Transverse colon (tissue), 4 donors: ENCODE data around the gene BBS1.

Experiments used
- EP300 ChIP-seq: sonication (generic); formaldehyde crosslinking; IDR thresholded peaks from one replicate; pipeline ENCODE4 v1.6.1; 2017; ENCODE audit warnings: antibody characterized with exemption, low read depth
- POLR2A ChIP-seq: fragments of 450-650 bp; IDR thresholded peaks from one replicate; pipeline ENCODE4 v1.6.1; 2016; ENCODE audit warnings: antibody characterized with exemption, mild to moderate bottlenecking, moderate library complexity
- POLR2AphosphoS5 ChIP-seq, 3 donors: sonication (generic); formaldehyde crosslinking; IDR thresholded peaks; one replicate each; pipeline ENCODE4 v1.6.1; 2016; ENCODE audit warnings: antibody characterized with exemption in 3 of 3
- TF ChIP-seq, protein P1 (sequence below), 5 experiments: fragments of 200-600 bp in 3 of 5; fragments of 450-650 bp in 2 of 5; sonication (generic) in 3 of 5; IDR thresholded peaks; 1 replicate in 2 of 5; 2 replicates in 3 of 5; pipeline ENCODE4 v1.5.1; 2016 to 2017; ENCODE audit warnings: antibody characterized with exemption in 5 of 5, inconsistent platforms in 3 of 5, mild to moderate bottlenecking in 2 of 5, moderate library complexity in 1 of 5

DNA sequence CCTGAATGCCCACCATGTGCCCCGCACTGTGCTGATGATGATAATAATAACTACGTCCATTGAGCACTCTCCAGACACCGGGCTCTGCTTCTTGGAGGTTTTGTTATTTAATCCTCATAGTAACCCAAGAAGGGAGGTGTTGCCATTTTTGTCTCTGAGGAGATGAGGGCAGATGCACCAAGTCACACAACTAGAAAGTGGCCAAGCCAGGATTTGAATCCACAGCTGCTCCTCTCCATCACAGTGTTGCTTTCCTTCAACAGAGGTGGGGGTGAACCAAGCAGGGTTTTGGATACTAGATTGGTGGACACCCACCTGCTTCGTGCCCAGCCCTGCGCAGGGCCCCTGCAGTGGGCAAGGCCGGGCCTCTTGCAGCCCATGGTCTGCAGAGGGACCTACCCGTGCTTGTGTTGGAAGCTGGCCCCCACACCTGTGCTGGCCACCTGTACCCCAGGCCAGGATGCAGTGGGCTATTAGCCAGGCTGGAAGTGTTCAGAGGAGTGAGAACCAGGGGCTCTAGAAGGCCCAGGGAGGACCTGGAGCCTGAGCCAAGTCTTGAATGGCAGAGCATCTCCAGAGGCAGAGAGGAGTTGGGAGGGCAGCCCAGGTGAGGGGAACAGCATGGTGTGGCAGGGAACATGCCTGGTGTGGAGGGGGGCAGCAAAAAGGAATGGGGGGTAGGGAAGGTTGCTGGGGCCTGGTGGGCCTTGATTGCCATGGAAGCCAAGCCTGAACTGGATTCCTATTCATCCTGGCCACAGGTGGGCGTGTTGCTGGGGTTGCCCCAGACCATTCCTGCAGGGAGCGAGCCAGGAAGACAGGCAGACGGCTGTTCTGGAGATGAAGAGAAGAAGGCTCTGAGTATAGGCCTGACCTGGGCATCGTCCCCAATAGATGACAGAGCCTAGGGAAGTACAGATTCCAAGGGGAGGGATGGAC, 32.9 kb upstream of the BBS1 start:
- TF ChIP-seq EP300 (no peak), POLR2A (no peak), POLR2AphosphoS5 (IDR thresholded peaks at IDR 0.05) (no peak)
- TF ChIP-seq, protein P1, sequence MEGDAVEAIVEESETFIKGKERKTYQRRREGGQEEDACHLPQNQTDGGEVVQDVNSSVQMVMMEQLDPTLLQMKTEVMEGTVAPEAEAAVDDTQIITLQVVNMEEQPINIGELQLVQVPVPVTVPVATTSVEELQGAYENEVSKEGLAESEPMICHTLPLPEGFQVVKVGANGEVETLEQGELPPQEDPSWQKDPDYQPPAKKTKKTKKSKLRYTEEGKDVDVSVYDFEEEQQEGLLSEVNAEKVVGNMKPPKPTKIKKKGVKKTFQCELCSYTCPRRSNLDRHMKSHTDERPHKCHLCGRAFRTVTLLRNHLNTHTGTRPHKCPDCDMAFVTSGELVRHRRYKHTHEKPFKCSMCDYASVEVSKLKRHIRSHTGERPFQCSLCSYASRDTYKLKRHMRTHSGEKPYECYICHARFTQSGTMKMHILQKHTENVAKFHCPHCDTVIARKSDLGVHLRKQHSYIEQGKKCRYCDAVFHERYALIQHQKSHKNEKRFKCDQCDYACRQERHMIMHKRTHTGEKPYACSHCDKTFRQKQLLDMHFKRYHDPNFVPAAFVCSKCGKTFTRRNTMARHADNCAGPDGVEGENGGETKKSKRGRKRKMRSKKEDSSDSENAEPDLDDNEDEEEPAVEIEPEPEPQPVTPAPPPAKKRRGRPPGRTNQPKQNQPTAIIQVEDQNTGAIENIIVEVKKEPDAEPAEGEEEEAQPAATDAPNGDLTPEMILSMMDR (IDR thresholded peaks at IDR 0.05): no peak
